NCI-H2081 (cell line): ENCODE measurements around the gene SIRT4.
"Not testable (repeated sequence)": the region's sequence is repeated elsewhere in the genome, so short reads cannot be mapped to it uniquely, and the experiment has no call there.

Experiments used
- DNase-seq, 2 experiments: peaks; one replicate each; lab custom pipeline; 2025; lab: John Stamatoyannopoulos, UW

Gene SIRT4

GRCh38 chr12:120301962-120302815 is at the start of gene SIRT4:
TSS of gene SIRT4 (plus strand) at chr12:120302321. CDS start at chr12:120303562, 1,241 bp downstream.
- peak; percentile 90 to 94 for DNase-seq

- DNase-seq: not testable (repeated sequence)
Measured at GRCh38 chr12:120253313-120253712, 48.8 kb upstream of the SIRT4 start.

DNA sequence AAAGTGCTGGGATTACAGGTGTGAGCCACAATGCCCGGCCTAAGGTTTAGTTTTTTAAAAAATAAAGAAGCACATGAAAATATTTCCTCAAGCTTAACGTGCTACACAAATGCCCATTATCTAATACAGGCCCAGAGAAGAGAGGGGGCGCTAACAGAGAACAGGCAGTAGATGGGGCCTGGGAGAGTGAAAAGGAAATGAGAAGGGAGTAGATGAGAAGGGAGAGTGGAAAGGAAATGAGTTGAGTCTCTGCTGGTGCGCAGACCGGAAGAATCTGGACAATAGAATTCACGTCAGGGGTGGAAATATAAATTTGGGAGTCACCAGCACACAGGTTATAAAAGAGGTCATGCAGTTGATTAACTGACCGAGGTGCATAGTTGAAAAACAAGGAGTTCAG is 47.3 kb upstream of the SIRT4 start:
- no peak for DNase-seq

DNA sequence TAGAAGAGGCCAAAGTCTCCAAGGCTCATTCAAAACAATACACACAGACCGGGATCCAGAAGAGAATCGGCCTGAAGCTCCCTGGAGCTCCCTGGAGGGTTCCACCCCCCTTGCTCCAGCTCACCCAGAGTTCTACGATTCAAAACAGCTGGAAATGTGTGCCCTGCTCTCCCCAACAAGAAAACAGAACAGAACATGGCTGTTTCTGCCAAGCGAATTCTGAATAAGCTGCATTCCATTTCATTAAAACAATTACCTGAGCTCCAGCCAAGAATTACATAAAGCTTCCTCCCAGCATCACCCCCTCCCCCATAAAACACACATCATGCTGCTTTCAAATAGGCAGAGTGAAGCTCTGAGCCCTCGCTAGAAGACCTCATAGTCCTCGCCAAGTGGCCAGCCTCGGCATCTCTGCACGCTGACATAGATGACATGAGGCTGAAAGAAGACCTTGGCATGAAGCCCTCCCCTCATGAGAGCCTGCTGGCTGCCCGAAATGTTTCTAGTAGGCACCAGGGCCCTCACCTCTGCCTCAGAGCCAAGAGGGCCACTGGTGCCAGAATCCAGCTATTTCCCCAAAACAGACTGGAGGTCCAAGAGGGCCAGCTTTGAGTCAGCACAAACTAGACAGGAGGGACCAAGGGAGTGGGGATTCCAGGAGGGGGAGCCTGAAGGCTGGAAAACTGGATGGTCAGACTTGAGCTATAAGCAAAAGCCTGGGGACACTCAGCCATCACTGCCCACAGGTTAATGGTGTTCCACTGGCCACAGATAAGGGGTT is 44.9 kb upstream of the SIRT4 start:
- no peak for DNase-seq

DNA sequence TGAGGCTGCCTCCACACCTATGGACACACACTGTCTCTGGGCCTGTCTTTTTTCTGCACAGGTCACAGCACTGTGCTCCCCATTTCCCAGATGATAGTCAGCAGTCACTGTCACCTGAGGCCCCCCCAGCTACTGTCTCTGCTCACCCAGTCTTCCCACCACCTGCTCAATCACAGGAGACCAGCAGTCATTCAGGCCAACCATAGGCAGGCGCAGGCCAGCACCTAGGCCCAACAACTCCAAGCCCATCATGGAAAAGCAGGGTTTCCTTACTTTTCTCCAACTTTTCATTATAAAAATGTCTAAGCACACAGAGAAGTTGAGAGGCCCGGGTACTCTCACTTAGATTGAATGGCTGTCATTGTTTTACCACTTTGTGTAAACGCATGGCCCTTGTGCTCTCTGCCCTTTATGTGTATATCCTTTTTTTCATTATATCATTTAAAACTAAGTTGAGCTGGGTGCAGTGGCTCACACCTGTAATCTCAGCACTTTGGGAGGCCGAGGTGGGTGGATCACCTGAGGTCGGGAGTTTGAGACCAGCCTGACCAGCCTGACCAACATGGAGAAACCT is 43.7 kb upstream of the SIRT4 start:
- no peak for DNase-seq

DNA sequence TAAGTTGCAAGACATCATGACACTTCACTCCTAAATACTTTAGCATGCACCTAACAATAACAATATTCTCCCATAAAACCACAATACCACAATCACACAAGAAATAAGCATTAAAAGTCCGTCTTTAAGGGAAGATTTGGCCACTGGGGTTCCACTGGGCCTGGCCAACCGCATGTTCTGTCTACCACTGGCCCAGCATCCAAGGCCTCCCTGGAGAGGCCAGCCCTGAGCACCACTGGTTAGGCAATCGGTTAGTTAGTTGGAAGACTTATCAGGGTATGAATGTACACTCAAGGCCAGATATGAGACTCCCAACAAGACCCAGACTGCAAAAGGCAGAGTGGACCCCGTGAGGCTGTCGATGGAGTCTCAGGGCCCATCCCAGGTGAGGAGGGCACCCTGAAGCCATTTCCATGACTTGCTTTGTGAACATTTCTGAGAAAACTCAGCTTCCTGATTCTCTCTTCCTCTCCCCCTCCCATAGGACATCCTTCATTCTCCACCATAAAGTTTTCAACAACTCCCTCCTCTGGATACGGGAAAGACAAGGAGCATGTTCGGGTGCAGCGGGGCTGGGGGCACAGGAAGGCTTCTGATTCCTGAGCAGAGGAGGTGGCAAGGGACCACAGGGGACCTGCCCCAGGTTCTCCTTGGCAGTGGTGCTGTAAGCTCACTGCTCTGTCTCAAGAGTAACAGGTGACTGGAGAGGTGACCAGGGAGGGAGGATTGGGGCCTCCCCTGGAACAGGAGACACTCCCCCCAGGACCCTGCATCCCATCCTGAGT is 42.5 kb upstream of the SIRT4 start:
- no peak for DNase-seq

DNA sequence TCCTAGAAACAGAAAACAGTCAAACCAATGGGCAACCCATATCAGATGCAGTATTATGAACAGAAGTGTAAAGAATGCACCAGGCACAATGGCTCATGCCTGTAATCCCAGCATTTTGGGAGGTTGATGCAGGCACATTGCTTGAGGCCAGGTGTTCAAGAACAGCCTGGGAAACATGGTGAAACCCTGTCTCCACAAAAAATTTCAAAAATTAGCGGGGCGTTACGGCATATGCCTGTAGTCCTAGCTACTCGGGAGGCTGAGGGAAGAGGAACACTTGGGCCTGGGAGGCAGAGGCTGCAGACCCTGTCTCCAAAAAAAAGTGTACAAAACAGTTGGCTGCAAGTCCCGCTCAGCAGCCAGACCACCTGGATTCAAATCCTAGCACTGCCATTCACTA is 41.5 kb upstream of the SIRT4 start:
- no peak for DNase-seq

DNA sequence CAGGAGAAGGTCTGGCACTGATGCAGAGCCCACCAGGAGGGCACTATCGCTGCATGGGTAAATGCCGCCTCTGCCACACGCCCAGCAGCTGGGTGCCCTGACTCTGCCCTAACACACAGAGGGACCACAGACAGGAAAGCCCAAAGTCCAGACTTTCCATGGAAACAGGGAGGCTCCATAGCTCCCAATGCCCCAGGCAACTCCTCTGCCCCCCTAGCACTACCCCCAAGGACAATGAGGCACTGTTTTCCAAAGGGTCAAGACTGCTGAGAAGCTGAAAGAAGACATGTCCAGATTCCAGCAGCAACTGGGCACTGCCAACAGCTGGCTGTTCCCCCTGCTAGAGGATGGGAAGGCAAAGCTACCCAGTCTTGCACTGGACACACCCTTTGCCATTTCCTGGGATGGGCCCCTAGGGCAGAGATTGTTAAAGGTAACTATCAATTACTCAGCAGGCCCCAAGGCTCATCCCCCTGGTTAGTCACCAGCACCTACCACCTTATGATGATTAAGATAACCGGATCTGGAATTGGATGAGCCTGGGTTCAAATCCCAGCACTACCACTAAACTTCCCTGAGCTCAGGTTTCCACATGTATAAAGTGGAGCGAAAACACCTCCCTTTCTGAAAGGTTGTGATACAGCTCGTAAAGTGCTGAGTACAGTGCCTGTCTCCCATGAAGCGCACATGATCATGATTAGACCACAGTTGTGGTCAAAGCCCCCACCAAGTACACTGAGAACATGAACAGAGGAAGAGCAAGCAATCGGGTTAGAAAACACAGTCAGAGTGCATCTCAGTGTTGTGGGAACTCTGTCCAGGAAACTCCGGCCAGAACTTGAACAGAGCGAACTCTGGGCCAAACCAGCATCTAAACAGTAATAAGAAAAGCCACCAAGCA is 39.9 kb upstream of the SIRT4 start:
- no peak for DNase-seq

DNA sequence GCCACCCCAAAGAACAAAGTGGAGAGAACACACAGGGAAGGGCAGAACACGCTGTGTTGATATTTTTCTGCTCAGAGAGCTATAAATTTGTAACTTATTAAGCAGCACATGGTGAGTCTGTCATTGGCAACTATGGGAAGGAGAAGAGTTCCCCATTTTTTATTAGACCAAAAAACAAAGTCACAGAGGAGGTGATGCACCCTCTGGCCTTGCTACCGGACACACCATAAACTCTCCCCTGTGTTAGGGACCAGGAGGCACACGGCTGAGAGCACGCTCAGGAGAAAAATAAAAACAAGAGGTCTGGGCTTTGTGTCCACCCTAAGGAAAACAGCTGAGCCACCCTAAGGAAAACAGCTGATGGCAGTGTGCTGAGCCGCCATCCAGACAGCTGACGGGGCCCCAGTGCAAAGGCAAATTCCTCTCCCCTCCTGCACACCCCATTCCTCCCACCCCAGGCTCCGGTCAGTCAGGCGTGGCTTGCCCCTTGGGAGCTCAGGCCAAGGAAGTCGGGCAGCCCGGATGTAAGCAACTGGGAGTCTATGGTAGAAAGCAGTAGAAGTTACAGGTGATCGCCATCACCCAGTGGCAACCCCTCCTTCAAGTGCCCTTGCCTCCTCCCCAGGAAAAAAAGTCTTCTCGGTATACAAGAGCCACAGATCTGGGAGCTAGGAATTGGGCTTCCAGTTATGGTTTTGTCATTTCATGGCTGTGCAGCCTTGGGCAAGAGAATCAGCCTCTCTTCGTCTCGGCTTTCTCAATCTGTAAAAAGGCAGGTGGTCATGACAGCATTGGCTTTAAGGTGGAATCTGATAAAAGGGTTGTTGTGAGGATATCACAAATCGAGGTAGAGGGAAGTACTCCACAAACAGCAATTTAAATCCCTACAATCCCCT is 39.0 kb upstream of the SIRT4 start:
- no peak for DNase-seq

- DNase-seq: no peak
Measured at GRCh38 chr12:120263748-120264085, 38.4 kb upstream of the SIRT4 start.

DNA sequence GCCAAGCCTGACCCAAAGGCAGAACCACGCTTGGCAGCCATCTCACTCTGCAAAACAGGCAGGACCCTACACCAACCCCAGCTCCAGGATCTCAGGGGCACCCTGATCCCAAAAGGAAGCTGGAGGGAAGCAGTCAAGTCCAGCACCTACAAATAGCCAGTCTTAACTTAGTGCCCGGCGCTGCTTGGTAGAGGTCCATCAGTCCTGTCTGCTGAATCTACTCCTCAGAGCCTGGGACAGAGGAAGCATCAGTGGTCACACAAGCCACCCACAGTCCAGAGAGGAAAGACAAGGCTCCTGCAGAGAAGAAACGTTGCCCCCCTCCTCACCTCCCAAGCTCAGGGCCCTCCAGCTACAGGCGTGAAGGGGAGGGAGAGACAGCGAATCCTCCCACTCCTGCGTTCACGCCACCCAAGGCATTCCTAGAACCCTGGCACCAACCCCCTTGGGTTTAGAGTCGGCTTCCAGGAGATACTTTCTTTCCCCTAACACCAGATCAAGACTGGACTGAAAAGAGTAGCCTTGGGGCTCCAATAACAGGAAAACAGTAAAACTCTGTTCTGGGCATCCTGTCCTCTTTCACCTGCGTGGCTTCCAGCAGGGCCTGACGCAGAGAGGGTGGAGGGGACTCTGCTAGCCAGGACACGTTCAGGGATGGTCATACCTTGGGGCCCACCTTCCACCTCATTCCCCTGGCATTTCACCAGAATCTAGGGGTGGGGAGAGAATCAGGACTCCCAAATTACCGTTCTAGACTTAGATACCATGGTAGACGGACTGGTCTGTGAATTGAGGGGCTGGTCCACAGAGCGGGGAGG is 37.8 kb upstream of the SIRT4 start:
- DNase-seq: no peak

- DNase-seq: no peak
Measured at GRCh38 chr12:120264904-120265472, 37.1 kb upstream of the SIRT4 start.

DNA sequence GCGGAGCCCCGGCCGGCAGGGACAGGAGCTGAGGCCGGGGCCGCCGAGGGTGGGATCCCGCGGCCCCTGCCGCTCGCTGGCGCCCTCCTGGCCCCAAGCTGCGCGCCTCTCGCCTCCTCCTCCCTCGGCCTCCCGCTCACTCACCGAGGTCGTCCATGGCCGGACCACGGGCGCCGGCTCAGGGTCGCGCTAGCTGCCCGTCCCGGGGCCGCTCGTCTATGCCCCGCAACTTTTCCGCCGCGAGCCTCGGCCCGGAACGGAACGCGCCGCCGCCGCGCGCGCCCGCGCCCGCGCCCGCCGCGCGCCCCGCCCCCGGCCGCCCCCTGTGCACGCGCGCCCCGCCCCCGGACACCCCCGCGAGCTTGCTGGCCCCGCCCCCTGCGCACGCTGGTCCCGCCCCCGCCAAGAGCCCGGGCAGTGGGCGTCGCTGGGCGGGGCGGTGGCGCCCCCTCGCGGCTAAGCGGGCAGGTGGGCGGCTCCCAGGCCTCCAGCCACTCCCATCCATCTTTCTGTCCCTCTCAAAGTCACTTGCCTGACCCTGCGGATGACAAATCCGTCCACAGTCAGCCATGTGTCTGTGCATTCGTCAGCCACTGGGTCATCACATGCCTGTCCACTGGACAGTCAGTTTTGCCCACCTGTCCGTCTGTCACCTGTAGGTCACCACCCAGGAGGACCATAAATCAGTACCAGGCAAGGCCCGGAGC is 36.5 kb upstream of the SIRT4 start, which contains the start of gene PXN:
Gene PXN, minus strand, starts transcription at position 258 of the 707 bp plus-strand sequence. Its CDS starts 101 bp downstream, at position 157.
- peak; percentile 57 to 59 for DNase-seq

DNA sequence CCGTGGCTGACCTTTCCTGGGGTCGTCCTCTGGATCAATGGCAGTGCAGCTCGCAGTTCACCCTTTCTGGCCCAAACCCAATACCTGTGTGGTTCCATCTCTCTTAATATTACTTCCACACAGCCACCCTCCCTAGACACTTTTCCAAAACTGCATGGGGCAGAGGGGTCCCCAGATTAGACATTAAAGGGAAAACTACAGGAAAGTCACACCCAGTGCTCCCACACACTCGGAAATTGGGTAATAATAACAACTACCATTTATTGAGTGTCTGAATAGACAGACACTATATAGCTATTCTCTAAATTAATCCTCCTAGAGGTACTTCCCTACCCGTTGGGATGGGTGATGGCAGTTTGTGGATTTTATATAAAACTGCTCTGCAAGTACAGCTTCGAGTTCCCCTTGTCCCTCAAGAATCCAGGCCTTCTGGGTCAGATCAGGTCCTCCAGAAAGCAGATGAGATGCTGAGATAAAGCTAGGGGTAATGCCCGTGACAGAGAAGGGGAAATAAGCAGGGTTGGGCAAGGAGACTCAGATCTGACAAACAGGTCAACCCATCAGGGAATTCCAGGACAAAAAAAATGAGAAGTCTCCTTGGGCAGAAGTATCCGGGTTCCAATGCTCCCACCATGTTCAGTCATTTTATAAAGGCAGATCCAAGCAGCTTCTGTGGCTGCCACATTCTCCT is 35.8 kb upstream of the SIRT4 start:
- no peak for DNase-seq

- no peak for DNase-seq
Measured at GRCh38 chr12:120267736-120268135, 34.4 kb upstream of the SIRT4 start.

GRCh38 chr12:120276734-120277133 is 25.4 kb upstream of the SIRT4 start:
- no peak for DNase-seq
